ENCODE results near the gene C6orf15.

C6orf15 gene

GRCh38 chr6:31065556-31065955, 46.8 kb downstream of the C6orf15 start:
- no peak for DNase-seq

- DNase-seq = no peak
Observed at GRCh38 chr6:31063906-31064435, 48.4 kb downstream of the C6orf15 start.
